ENCODE data around the gene GCNA. TPM values are rescaled to one million over a fixed set of nuclear protein-coding genes. Genes with fewer than 3 reads are reported as not detected.
A peak's percentile ranks its signal among the peaks of the same experiment; 100 is the strongest.

Gene GCNA, protein sequence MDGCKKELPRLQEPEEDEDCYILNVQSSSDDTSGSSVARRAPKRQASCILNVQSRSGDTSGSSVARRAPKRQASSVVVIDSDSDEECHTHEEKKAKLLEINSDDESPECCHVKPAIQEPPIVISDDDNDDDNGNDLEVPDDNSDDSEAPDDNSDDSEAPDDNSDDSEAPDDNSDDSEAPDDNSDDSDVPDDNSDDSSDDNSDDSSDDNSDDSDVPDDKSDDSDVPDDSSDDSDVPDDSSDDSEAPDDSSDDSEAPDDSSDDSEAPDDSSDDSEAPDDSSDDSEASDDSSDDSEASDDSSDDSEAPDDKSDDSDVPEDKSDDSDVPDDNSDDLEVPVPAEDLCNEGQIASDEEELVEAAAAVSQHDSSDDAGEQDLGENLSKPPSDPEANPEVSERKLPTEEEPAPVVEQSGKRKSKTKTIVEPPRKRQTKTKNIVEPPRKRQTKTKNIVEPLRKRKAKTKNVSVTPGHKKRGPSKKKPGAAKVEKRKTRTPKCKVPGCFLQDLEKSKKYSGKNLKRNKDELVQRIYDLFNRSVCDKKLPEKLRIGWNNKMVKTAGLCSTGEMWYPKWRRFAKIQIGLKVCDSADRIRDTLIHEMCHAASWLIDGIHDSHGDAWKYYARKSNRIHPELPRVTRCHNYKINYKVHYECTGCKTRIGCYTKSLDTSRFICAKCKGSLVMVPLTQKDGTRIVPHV
- 0.92 TPM in 1 of 2 replicates, not detected in the other for total RNA-seq (2014; rRNA removed; shearing (Covaris generic))

DNA sequence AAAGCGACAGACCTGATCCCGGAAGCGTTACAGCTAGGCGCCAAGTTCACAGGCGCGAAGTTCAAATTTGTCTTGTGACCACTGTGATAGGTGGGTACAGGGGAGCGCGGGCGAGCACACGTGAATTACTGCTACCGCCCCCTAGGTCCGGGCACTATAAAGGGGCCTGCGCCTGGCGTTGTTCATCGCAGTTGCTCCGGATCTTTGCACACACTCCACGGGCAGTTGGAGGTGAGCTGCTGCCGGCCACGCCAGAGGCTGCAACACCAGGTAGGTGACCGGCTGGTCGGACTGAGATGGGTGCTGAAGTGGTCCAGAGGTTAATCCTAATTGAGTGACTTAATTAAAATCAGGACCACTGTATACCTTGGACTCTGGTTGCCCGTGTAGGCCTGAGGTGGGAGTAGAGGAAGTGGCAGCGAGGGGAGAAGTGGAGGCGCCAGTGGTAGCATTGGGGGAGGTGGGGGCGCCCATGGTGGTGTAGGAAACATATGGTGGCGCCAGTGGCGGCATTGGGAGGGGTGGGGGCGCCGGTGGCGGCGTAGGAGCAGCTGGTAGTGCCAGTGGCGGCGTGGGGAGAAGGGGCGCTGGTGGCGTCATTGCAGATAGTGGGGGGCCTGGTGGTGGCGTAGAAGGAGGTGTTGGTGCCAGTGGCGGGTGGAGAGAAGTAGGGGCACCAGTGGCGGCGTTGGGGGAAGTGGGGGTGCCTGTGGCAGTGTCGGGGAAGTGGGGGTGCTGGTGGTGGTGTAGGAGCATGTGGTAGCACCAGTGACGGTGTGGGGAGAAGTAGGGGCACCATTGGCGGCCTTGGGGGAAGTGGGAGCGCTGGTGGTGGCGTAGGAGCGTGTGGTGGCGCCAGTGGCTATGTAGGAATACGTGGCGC is at the start of gene GCNA:
GCNA (plus strand) TSS at position 185 of the 883 bp plus-strand sequence. CDS start 2,385 bp downstream, outside the sequence.
- H3K36me3 ChIP-seq, result peaks cover 23% of the 10 kb centered on the region

DNA sequence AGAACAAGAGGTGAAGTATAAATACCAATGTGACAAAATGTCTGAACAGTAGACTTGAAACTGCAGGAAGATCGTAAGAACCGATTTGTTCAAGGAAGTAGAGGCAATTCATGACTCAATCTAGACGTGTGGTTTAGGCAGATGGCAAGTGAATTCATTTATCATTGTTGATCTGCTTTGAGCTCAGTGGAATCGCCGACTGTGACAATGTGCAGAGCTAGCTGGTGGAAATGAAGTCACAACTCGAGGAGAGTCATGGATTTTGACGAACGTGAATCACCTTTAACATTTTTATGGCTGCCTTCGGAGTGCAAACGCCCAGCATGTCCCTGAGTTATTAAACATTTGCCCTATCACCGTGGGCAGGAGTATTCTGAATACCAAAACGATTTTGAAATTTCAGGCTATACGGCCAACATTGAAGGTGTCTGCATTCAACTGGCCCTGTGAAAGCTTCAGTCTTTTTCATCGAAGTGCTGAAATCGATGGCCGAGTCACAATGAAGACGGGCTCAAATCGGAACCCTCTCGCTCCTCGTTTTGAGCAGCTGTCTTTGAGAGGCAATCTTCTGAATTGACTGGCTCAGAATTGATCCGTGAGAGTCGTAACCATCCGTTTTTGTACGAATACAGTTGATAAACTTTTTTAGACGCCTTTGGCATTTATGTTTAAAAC is 46.0 kb upstream of the GCNA start:
- peak in 1 of 2 experiments; percentile 31 for DNase-seq (ENCODE audit: low read depth in 1 of 2, low spot score in 2 of 2)

More for the DNA sequence above, at the start of gene GCNA:
- DNase-seq (ENCODE audit: low read depth in 1 of 2, low spot score in 2 of 2), result no peak
- H3K4me1 ChIP-seq (replicated peaks), result no peaks in the 10 kb centered on the region
- no peak within 1 kb of the TSS for H3K4me3 ChIP-seq
- H3K9me3 ChIP-seq (replicated peaks), result no peaks in the 10 kb centered on the region
- no peak within 1 kb of the TSS for H3K27ac ChIP-seq
- H3K27me3 ChIP-seq (replicated peaks), result no peaks in the 10 kb centered on the region

DNA sequence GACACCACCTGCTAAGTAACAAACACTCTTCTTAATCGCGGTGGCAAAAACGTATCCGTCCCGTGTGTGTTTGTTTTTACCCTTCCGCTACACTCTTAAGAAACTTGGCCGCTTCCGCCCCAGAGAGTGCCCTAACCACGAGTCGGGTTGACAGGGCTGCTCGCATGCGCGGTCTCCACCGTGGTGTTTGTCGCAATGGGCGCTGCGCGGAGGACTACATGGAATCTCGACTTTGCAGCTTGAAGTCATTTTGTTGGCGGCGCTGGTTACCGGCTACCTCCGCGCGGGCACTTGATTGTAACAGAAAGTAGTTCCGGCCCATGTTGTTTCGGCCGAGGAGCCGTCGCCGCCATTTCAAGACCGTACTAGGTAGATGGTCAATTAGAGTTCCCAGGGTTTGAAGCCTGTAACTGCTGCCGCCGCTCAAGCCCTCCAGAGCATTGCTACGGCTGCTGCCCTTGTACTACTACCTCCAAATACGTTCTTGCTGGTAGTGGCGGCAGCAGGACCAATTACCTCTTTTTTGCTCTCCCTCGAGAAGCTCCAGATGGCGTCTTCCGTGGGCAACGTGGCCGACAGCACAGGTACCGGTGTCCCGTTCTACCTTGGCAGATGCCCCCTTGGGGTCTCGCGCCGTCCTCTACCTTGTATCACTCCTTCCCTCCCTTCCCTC is 45.3 kb upstream of the GCNA start, which contains the start of gene OGT:
OGT (plus strand) TSS at position 352 of the 673 bp plus-strand sequence; CDS start at position 548, 196 bp downstream.
- H3K9me3 ChIP-seq (replicated peaks), result no peaks in the 10 kb centered on the region
- H3K27me3 ChIP-seq (replicated peaks), result no peaks in the 10 kb centered on the region
- H3K4me1 ChIP-seq (replicated peaks), result peaks cover 4% of the 10 kb centered on the region
- H3K27ac ChIP-seq, result peak within 1 kb of the TSS; percentile 80
- peak within 1 kb of the TSS; percentile 79 for H3K4me3 ChIP-seq
- peaks cover 18% of the 10 kb centered on the region for H3K36me3 ChIP-seq
- peak; percentile 87 to 93 for DNase-seq (ENCODE audit: low read depth in 1 of 2, low spot score in 2 of 2)

More for the DNA sequence above, 46.0 kb upstream of the GCNA start:
- no peaks in the 10 kb centered on the region for H3K27me3 ChIP-seq (replicated peaks)
- peak overlapping the region; percentile 29 for H3K27ac ChIP-seq
- peaks cover 14% of the 10 kb centered on the region; the same call in 1 of the 2 replicates for H3K36me3 ChIP-seq
- H3K4me1 ChIP-seq (replicated peaks), result peaks cover 4% of the 10 kb centered on the region
- H3K9me3 ChIP-seq (replicated peaks), result no peaks in the 10 kb centered on the region
- peak overlapping the region; percentile 79 for H3K4me3 ChIP-seq

DNA sequence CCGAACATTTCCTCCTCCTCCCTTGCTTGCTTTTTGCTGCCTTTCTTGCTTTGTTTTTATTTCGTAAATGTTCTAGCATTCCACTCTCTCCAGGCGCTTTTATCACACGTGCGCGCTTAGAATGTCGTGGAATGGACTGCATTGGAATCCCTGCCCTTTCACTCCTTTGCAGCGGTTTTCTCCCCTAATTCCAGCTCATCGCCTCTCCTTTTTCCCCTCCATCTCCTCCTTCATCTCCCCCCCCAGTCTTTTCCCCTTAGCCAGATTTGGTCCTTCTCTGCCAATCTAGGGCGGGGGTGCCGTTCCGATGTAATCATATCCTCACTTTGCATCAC is 44.8 kb upstream of the GCNA start:
- Histone ChIP-seq H3K27me3 (replicated peaks) (no peaks in the 10 kb centered on the region), H3K9me3 (replicated peaks) (no peaks in the 10 kb centered on the region), H3K27ac (peak overlapping the region; percentile 80), H3K36me3 (peaks cover 21% of the 10 kb centered on the region), H3K4me3 (peak overlapping the region; percentile 79), H3K4me1 (replicated peaks) (peaks cover 4% of the 10 kb centered on the region)
- no peak for DNase-seq (ENCODE audit: low read depth in 1 of 2, low spot score in 2 of 2)

DNA sequence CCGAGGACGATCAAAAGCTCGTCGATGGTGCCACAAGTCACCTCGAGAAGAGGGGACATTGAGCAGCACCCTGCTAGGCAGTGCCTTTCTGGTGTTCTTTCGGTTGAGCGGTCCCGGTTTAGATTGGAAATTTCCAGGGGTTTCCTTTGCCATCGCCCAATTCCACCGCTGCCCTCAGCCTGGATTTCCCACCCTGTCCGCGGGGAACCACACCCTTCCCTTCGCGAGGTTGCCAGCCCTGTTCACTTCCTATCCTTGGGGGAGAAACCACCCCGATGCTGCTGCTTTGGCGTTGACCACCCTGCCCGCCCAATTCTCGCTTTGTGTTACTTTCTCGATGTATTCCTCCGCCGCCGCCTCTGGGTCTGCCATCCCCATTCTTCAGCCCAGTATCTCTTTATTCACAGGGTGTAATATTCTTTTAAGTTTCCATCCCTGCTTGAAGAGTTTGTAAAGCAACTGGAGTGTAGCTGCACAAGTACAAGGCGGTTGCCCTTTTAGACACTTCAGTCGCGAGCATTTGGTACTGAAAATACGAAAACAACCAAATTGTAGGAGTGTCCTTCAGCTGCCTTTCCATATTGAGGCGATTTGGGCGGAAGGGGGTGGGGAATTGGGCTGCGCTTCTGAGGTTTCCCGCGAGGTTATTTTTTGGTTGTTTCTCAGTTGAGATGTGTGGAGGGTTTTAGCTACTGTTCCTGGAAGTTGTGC is 44.2 kb upstream of the GCNA start:
- peaks cover 4% of the 10 kb centered on the region for H3K4me1 ChIP-seq (replicated peaks)
- H3K4me3 ChIP-seq, result peak overlapping the region; percentile 79
- H3K36me3 ChIP-seq, result peaks cover 26% of the 10 kb centered on the region
- peak; percentile 51 to 58 for DNase-seq (ENCODE audit: low read depth in 1 of 2, low spot score in 2 of 2)
- H3K27ac ChIP-seq, result peak overlapping the region; percentile 80
- no peaks in the 10 kb centered on the region for H3K9me3 ChIP-seq (replicated peaks)
- H3K27me3 ChIP-seq (replicated peaks), result no peaks in the 10 kb centered on the region

DNA sequence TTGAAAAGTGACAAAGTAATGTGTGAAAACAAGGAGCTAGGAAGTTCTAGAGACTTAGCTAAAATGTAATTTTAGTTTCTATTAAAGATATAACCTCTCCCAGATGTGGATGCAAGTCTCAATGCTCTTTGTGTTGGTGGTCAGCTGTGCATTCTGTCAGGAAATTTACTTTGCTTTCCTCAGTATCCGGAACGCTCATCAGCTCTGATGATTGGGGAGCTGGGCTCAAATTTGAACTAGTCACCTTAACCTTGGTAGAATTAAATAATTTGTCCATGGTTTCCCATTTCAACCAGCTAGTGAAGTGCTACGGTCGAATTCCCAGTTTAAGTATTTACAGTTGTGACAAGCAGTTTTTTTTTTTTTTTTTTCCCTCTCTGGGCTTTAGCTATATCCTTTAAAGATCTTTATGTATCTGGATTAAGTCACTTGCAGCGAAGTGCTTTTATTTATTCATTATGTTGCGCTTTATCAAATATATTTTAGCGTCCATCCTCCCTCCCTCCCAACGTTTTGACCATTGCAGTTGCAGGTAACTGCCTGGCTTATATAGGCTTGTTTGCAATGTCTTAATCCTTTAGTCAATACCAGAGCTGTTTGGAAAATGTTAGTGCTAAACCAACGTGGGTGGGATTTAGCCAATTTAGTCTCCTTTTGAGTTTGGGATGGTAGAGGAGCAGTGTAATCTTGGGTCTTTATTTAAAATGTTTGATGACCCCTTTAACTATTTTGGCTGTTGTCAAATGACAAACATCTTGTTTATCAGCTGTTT is 43.3 kb upstream of the GCNA start:
- peaks cover 4% of the 10 kb centered on the region for H3K4me1 ChIP-seq (replicated peaks)
- H3K27ac ChIP-seq, result no peak overlapping the region
- peak overlapping the region; percentile 79 for H3K4me3 ChIP-seq
- no peaks in the 10 kb centered on the region for H3K9me3 ChIP-seq (replicated peaks)
- DNase-seq (ENCODE audit: low read depth in 1 of 2, low spot score in 2 of 2), result peak in 1 of 2 experiments; percentile 7
- H3K27me3 ChIP-seq (replicated peaks), result no peaks in the 10 kb centered on the region
- H3K36me3 ChIP-seq, result peaks cover 29% of the 10 kb centered on the region

DNA sequence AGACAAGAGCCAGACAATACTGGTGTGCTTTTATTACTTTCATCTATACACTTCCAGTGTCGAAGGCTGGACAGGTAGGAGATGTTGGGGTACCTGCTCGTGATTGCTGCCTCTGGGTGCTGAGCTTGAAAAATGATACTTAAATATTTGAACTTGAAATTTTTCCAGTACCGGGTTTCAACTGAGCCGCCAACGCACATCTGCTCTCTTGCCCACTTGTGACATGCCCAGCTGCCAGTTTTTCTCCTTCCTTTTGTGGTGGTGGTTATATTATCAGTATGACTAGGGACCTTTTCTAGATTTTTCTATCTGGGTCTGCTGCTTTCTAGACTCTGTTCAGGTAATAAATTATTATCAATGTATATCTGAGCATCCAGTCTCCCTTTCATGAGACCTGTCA is 42.0 kb upstream of the GCNA start:
- Histone ChIP-seq H3K4me3 (no peak overlapping the region), H3K27me3 (replicated peaks) (no peaks in the 10 kb centered on the region), H3K4me1 (replicated peaks) (peaks cover 9% of the 10 kb centered on the region), H3K36me3 (peaks cover 38% of the 10 kb centered on the region), H3K27ac (no peak overlapping the region), H3K9me3 (replicated peaks) (no peaks in the 10 kb centered on the region)
- no peak for DNase-seq (ENCODE audit: low read depth in 1 of 2, low spot score in 2 of 2)

DNA sequence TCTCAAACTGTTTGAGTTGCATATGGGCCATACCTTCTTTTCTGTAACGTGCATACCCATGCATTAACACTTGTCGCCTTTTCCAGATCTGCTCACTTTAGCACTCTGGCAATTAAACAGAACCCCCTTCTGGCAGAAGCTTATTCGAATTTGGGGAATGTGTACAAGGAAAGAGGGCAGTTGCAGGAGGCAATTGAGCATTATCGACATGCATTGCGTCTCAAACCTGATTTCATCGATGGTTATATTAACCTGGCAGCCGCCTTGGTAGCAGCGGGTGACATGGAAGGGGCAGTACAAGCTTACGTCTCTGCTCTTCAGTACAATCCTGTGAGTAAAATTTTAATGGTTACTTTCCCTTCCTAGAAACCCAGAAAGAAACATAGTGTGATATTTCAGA is 40.5 kb upstream of the GCNA start:
- Histone ChIP-seq H3K9me3 (replicated peaks) (no peaks in the 10 kb centered on the region), H3K4me3 (no peak overlapping the region), H3K36me3 (peaks cover 44% of the 10 kb centered on the region), H3K27ac (no peak overlapping the region), H3K27me3 (replicated peaks) (no peaks in the 10 kb centered on the region), H3K4me1 (replicated peaks) (peaks cover 20% of the 10 kb centered on the region)
- DNase-seq (ENCODE audit: low read depth in 1 of 2, low spot score in 2 of 2), result no peak

DNA sequence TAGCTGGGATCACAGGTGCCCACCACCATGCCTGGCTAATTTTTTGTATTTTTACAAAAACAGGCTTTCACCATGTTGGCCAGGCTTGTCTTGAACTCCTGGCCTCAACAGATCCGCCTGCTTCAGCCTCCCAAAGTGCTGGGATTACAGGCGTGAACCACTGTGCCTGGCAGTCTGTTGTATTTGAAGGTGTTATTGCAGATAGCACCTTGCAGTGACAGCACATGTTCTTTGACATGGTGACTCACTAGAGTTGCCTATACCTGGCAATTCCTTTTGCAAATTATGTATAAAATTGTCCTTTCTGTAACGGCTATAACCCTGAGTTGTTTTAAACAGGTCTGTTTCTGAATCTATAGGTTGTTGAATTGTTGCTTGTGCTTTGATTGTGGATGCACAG is 37.4 kb upstream of the GCNA start:
- Histone ChIP-seq H3K9me3 (replicated peaks) (no peaks in the 10 kb centered on the region), H3K4me1 (replicated peaks) (peaks cover 28% of the 10 kb centered on the region), H3K36me3 (peaks cover 49% of the 10 kb centered on the region), H3K27me3 (replicated peaks) (no peaks in the 10 kb centered on the region), H3K4me3 (no peak overlapping the region), H3K27ac (peak overlapping the region; percentile 67; the same call in 1 of the 2 replicates)
- DNase-seq (ENCODE audit: low read depth in 1 of 2, low spot score in 2 of 2), result no peak

DNA sequence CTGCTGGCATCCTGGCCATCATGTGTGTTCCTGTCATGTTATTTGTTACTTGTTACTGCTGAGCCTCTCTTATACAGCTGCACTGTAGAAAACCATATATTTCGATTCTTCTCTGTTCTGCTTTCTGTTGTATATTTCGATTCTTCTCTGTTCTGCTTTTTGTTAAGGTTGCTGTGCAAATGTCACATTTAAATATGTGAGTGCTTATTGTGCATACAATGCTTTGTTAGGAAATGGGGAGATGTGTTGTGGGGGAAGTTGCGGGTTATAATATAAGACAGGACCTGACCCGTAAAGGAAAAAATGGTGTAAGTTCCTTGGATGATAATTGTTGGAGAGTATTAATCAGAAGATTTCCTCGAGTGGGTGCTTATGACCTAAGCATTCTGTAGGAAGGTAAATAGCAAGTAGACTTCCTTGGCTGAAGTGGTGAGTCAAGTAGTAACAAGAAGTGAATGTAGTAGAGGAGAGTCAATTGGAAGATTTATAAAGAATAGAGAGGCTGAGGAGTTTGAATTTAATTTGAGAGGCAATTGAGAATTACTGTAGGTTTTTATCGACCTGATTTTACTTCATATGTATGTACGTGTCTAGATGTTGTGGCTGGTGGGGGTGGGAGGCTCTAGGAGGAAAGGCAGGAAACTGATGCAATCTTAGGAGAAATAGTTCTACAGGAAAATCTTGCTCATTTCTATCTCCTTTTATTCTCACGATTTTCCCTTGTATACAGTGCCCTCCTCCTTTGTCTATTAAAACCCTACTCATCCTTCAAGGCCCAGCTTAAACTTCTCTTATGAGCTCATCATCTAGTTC is 36.8 kb upstream of the GCNA start:
- Histone ChIP-seq H3K27me3 (replicated peaks) (no peaks in the 10 kb centered on the region), H3K4me3 (no peak overlapping the region), H3K4me1 (replicated peaks) (peaks cover 28% of the 10 kb centered on the region), H3K36me3 (peaks cover 55% of the 10 kb centered on the region), H3K27ac (peak overlapping the region; percentile 67), H3K9me3 (replicated peaks) (no peaks in the 10 kb centered on the region)
- peak in 1 of 2 experiments; percentile 34 for DNase-seq (ENCODE audit: low read depth in 1 of 2, low spot score in 2 of 2)

DNA sequence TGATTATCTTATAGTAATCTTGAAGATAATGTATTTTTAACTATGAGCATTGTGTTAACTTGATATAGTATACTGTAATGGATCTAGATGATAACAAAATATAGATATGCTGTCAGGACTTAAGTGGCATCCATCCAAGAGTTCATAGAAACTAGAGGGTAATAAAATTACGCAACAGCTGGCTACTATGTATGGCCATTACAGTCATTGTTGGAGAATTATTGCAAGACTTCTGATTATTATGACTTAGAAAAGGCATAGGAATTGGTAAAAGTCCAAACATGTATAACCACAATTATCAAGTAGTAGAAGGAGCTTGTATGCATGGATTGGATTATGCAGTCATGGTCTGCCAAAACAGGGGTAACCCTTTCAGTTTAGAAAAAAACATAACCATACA is 35.8 kb upstream of the GCNA start:
- no peaks in the 10 kb centered on the region for H3K9me3 ChIP-seq (replicated peaks)
- no peak overlapping the region for H3K4me3 ChIP-seq
- DNase-seq (ENCODE audit: low read depth in 1 of 2, low spot score in 2 of 2), result no peak
- no peaks in the 10 kb centered on the region for H3K27me3 ChIP-seq (replicated peaks)
- peaks cover 65% of the 10 kb centered on the region for H3K36me3 ChIP-seq
- H3K27ac ChIP-seq, result peak overlapping the region; percentile 67
- H3K4me1 ChIP-seq (replicated peaks), result peaks cover 28% of the 10 kb centered on the region
